HG03095 (cell line): ENCODE data around the gene FAM111A.
"Not testable (repeated sequence)": the region's sequence is repeated elsewhere in the genome, so short reads cannot be mapped to it uniquely, and the experiment has no call there.

Source experiments
- ATAC-seq: cut with Tn5 transposase; IDR thresholded peaks from one replicate; pipeline ENCODE4 v1.9.1; 2021; ENCODE audit warnings: moderate library complexity; ENCODE audit not compliant: unreplicated experiment

FAM111A gene, protein sequence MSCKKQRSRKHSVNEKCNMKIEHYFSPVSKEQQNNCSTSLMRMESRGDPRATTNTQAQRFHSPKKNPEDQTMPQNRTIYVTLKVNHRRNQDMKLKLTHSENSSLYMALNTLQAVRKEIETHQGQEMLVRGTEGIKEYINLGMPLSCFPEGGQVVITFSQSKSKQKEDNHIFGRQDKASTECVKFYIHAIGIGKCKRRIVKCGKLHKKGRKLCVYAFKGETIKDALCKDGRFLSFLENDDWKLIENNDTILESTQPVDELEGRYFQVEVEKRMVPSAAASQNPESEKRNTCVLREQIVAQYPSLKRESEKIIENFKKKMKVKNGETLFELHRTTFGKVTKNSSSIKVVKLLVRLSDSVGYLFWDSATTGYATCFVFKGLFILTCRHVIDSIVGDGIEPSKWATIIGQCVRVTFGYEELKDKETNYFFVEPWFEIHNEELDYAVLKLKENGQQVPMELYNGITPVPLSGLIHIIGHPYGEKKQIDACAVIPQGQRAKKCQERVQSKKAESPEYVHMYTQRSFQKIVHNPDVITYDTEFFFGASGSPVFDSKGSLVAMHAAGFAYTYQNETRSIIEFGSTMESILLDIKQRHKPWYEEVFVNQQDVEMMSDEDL

DNA sequence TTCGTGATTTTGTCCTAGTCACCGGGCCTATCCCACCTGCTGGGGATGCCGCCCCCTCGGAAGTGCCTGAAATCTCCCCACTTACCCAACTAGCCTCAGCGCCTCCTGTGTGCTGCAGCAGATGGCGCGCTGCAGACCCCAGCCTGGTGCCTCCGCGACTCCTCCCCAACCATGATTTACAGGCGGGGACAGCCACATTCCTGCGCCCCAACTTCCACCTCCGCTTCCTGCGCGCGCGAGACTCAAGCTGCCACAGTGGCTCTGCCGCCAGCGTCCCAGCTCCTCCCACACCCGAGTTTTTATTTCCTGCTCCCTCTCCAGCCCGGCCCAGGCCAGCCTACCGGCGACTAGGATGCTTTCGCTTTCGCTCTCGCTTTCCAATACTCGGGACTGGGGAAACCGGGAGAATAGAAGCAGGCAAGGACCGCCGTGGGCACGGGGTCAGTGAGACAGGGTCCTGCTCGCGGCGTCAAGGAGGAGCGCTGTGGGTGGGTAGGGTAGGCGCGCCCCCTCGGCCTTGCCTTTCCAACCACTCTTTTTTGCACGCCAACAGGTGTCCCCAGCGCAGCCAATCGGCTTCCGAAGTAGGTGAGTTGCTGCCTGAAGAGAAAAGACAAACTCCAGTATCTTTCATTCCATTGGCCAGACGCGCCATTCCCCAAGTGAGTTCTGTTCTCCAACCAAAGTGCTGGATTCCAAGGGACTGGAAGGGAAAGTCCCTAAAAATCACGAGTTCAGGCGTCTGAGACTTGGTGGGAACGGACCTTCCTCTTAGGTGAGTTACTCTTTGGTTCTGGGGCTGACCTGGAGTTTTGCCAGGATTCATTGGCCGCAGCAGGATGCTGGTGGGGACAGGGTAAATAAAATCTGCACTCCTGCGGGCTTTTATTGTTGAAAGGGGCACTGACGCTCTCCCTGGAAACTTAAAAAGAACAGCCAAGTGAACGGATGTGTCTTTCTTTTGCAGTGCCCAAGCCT, at the start of gene FAM111A:
TSS of gene FAM111A (plus strand) at position 327 of the 978 bp plus-strand sequence. CDS start 6,017 bp downstream, outside the sequence.
- peak; percentile 58 for ATAC-seq

DNA sequence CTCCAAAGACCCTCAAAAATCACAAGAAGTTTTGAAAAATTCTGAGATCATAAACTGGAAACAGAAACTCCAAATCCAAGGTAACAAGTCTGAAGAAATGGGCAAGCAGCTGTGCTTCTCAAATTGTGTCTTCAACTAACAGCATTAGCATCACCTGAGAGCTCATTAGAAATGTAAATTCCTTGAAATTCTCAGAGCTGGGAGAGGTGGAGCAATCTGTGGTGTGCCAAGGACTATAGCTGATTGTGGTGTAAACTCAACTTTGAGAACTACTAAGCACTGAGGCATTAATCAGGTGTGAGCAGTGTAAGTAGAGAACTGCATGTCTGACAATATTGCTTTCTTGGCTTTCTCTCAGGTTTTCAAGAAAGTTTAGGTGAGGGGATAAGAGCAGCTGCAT, 49.1 kb upstream of the FAM111A start:
- not testable (repeated sequence) for ATAC-seq

- ATAC-seq = peak; percentile 74
These were observed 47.4 kb upstream of the FAM111A start for GRCh38 chr11:59095225-59095624.

DNA sequence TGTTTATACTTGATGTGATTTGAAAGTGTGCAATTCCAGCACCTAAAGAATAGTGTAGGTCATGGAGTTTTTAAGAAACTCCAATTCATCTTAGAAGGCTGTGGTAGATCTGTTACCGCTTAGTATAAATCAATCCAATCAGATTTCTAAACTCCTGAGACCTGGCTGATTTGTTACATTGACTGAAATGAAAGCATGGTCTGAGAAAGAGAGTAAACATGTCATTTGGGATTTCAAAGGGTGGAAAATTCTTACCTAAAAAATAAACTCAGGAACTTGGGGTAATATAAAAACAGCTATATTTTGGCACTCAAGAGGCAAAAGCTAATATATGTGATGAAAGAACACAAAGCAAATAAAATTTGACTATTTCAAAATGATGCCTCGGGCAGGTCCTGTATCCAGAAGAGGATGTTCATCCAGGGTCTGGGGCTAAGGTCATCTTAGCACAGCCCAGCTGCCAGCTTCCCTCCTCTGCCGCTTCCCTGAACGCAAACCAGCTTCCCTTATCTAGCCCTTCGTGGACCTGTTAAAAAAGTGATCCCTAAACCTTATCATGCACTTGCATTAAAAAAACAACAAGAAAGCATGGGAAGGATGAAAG, 46.6 kb upstream of the FAM111A start:
- not testable (repeated sequence) for ATAC-seq

DNA sequence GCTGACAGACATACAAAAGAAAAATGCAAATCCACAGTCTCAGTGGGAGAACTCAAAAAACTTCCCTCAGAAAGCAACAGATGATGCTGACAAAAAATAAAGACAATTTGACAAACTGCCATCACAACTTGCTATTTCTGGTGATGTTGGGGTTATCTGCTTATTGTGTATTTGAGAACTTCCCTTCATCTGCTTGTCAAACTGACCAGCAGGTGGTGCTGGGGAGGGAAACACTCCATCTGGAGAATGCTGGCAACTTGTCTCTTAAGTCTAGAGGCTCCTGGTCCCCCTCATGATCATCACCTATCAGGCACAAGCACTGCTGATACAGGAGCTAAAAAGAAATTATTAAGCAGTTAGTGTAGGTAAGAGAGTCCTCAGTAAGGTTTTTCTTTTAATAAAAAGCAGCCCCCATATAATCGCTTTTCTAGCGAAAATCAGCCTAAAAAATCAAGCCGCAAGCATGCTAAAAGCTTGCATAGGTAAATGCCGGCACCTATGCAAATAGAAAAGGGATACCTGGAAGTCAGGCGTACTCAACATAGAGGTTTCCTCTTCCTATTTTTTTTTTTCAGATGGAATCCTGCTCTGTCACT, 45.4 kb upstream of the FAM111A start:
- peak; percentile 42 for ATAC-seq

- not testable (repeated sequence) for ATAC-seq
These were observed 44.7 kb upstream of the FAM111A start for GRCh38 chr11:59097938-59098337.

- peak; percentile 64 for ATAC-seq
These were observed 40.3 kb upstream of the FAM111A start for GRCh38 chr11:59102259-59102765.

DNA sequence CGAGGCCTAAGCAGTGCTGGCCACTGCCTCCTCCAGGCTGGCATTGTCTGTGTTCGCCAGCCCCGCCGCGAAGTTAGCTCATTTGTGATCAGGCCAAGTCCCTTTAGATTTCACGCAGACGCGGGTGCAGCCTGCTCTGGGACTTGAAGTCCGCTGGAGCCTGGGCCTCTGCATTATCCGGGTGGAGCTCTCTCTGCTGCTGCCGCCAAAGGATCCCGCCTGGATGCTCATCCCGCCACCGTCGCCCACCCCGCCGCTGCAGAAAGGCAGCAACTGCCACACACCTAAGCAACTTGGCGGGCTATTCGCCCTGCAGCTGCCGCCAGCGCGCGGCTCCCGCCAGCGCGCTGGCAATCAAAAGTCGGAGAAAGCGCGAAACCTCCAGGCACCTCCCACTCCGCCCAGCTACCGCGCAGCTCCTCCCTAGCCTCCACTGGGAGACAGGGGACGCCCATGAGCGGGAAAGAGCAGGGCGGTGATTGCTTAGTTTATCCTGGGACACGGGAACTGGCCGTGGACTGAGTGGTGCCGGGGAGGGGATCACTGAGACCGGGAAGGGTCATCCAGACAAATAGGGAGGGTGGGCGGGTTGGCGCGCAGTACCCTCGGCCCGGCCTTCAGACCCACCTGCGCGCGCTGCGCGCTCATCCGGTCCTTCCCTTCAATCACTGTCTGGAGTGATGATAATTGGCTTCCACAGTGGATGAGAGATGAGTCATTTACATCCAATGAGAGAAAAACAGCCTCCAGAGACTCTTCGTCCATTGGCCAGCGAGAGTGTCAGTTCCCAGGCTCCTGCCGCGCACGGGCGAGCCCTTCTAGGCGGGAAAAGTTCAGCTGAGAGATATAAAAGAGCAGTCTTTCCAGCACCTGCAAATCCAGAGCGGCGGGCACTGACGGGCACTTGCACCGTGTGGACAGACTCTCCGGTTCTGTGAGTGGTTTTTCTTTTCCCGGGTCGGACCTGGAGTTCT, 36.0 kb upstream of the FAM111A start, which contains the start of gene FAM111B:
TSS of gene FAM111B (plus strand) at position 875 of the 974 bp plus-strand sequence. CDS start 2,389 bp downstream, outside the sequence.
- peak; percentile 63 for ATAC-seq

DNA sequence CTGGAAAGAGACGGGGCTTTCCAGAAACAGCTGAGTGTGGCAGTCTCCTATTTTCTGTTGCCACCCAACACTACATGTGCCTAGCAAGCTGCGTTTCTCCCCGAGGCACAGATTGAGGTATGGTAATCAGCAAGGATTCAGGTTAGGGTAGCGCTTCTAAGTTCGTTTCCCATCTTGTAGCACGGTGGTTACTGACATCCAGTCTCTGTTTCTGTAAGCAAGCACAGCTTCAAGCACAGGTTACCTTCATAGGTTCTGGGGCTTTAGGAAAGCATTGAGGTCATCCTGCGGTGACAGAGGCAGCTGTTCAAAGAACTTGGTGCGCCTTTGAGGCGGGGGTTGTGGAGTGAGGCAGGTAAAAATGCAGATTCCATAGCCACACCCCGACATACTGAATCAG, 34.9 kb upstream of the FAM111A start:
- peak; percentile 41 for ATAC-seq

DNA sequence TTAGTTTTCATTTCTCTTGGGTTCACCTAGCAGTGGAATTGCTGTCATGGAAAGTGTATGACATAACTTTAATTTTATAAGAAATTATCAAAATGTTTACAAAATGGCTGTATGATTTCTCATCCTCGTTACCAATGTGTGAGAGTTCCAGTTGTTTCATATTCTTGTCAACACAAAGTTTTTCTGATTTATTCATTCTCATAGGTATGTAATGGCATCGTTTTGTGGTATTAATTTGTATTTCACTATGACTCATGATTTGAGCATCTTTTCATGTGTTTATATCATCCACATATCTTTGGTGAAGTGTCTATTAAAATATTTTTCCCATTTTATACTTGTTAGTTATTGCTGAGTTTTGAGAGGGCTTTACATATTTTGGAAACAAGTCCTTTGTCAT, 30.2 kb upstream of the FAM111A start:
- no peak for ATAC-seq

DNA sequence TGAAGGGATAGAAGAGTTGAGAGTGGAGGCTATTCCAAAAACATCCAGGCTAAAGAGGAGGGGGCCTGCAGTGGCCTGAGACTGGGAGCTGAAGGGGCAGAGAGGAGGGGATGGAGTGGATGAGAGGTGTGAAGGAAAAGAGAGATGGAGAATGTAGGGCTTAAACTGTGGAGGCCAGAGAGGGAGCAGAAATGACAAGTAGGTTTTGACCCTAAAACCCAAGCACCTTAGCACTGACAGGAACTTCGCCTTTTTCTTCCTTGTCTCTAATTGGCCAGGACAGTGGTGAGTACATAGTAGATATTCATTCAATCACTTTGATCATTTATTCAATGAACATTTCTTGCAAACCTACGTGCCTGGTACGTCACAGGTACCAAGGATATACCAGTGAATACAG, 28.3 kb upstream of the FAM111A start:
- no peak for ATAC-seq

DNA sequence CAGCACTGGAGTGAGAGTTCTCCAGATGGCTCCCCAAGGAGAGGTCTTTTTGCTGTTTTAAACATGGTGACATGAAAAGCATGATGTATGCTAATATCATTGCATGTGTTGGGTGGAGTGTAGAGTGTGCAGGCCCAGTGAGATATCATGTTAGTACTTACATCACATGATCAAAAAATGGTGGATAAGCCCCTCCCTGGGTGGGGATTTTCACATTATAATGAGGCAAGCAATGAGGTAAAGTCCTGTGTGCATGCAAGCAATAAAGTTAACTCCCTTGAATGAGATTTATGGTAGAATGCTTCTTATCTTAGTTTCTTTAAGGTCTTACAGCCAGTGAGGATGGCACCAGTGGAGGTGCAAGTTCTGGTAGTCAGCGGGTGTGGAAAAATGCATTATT, 27.1 kb upstream of the FAM111A start:
- no peak for ATAC-seq

- ATAC-seq = no peak
These were observed 24.9 kb upstream of the FAM111A start for GRCh38 chr11:59117774-59118173.

DNA sequence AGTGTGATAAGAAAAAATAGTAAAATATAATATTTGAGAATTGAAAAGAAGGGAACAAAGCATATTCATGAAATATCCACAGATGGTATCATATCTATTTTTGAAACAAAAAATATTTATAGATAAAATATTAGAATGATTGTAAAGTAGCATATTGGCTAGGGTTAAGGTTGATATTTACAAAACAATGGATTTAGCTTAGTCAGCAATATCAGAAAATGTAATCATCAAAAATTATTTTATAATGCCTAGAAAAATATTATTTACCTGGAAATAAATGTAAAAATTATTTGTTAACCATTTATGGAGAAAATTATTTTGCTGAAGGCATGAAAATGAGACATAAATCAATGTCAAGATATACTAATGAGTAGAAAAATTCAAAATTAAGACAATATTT, 22.8 kb upstream of the FAM111A start:
- ATAC-seq = no peak

DNA sequence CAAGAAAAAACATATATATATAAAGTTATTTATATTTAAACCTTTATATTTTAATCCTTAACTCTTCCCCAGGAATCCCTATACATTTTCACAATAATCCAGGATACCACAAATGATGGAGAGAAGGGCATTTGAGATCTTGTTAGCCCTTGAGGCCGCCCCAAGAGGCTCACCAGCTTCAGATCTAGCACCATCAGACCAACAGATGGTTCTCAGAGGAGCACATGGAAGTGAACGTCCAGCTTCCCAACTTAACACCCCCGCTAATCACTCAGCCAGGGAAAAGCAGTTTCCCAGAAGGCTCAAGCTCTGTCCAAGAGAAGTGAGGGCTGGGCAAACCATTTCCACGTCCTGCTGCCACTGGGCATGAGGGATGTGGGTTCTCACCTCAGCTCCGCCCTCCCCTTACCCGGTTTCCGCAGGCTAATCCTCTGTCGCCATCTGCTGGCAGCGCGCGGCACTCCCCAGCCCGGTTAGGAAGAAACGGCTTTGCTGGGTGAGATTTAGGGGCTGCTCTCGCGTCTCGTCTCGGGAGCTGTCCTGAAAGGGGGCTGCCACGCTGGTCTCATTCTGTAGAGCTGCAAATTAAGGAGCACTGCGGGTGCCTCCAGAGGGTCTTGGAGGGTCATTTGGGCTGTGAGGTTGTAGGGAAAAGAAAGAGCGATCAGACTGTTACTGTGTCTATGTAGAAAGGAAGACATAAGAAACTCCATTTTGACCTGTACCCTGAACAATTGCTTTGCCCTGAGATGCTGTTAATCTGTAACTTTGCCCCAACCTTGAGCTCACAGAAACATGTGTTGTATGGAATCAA, 6.8 kb upstream of the FAM111A start:
- ATAC-seq = peak; percentile 91

GRCh38 chr11:59136551-59136950, 6.1 kb upstream of the FAM111A start:
- not testable (repeated sequence) for ATAC-seq

DNA sequence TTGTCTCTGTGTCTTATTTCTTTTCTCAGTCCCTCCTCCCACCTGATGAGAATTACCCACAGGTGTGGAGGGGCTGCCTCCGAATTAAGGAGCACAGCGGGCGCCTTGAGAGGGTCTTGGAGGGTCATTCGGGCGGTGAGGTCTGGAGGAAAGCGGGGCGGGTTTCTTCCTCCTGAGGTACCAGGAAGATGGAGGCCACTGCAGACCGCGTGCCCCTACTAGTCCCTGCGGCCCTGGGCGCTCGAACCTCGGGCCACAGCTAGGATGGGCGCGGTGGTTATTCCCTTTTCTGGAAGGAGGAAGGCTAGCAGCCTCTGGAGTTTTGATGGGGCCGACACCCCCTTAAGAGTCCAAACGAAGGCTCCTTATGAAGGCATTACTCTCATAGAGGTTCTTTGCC, 5.5 kb upstream of the FAM111A start:
- ATAC-seq = no peak

GRCh38 chr11:59138643-59139042, 4.0 kb upstream of the FAM111A start:
- no peak for ATAC-seq
